ENCODE data around the gene RPN2. TPM values are rescaled to one million over a fixed set of nuclear protein-coding genes. Genes with fewer than 3 reads are reported as not detected.

The RPN2 gene
- total RNA-seq, 4 donors from 2014 or later, result 86.7 to 114 (median 110) TPM

DNA sequence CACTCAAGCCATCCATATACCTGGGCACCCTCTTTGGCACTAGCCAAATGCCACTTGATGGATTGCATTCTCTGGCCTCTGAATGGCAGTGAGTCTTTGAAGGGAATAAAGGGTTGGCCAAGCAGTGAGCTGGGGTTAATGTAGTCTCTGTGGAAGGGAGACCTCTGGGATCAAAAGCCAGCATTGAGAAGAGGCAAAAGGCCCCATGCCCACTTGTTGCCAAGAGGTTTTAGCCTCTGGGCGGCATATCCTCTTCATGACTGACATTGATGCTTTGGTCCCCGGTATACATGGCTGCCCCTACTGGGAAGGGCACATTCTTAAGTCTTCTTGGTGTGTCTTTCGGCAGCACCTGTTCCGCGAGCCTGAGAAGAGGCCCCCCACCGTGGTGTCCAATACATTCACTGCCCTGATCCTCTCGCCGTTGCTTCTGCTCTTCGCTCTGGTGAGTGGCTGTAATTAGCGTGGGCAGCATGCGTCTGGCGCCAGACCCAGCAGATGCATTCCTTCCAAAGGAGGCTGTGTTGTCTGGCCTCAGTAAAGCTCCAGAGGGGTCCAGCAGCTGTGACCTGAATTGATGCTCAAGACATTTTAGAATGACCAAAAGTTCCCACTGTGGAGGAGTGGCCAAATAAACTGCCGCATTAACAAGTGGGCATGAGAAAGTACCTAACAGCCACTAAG, 53.0 kb downstream of the RPN2 start:
- peaks cover 0 to 100% of the 10 kb centered on the region in 2 donors for H3K36me3 ChIP-seq
- H3K4me1 ChIP-seq, result peaks cover 8 to 24% (median 16%) of the 10 kb centered on the region in 3 donors
- H3K27ac ChIP-seq, result no peak overlapping the region
- WGBS, 2 donors (ENCODE audit: low coverage in 1 of 2), result 80 to 94% methylated on average over 2 to 3 of the region's 13 CpGs
- no peaks in the 10 kb centered on the region for H3K9me3 ChIP-seq
- H3K27me3 ChIP-seq, result no peaks in the 10 kb centered on the region
- no peak for ATAC-seq
- no peak for TF ChIP-seq POLR2AphosphoS5 (IDR thresholded peaks at IDR 0.05)
- no peak for TF ChIP-seq EP300 (IDR thresholded peaks at IDR 0.05)
- no peak for TF ChIP-seq CTCF (IDR thresholded peaks at IDR 0.05)
- TF ChIP-seq POLR2A (IDR thresholded peaks at IDR 0.05), result peak in 1 of 2 donors; percentile 10
- no peak overlapping the region for H3K4me3 ChIP-seq

- Histone ChIP-seq H3K9me3 (no peaks in the 10 kb centered on the region), H3K4me1 (peaks cover 0 to 14% (median 2%) of the 10 kb centered on the region in 3 donors), H3K27me3 (no peaks in the 10 kb centered on the region), H3K27ac (no peak overlapping the region), H3K36me3 (peaks cover 0 to 100% of the 10 kb centered on the region in 2 donors), H3K4me3 (no peak overlapping the region)
- ATAC-seq, result no peak
- TF ChIP-seq CTCF (IDR thresholded peaks at IDR 0.05) (no peak), EP300 (IDR thresholded peaks at IDR 0.05) (no peak), POLR2A (IDR thresholded peaks at IDR 0.05) (no peak)
- WGBS, 2 donors (ENCODE audit: low coverage in 1 of 2), result 86 to 88% methylated on average over 10 of the region's 10 CpGs
Measured at GRCh38 chr20:37233548-37234253, 54.6 kb downstream of the RPN2 start.

DNA sequence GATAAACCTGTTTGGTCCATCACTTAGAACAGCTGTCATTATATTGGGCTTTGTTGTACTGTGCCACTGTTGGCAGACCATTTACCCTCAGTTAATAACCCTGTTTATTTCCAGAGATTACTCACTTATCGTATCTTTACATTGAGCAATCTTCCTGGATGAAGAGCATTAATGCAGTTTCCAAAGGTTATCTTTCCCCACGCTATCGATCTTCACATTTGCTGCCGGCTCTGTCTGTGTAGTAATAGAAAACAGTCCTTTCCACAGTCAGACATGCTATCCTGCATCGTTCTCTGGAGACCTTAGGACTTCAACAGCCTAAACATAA, 55.1 kb downstream of the RPN2 start:
- Histone ChIP-seq H3K27ac (no peak overlapping the region), H3K36me3 (peaks cover 0 to 100% of the 10 kb centered on the region in 2 donors), H3K27me3 (no peaks in the 10 kb centered on the region), H3K4me1 (peaks cover 0 to 14% (median 7%) of the 10 kb centered on the region in 3 donors), H3K9me3 (no peaks in the 10 kb centered on the region), H3K4me3 (no peak overlapping the region)
- ATAC-seq, result no peak
- TF ChIP-seq POLR2A (IDR thresholded peaks at IDR 0.05) (no peak), POLR2AphosphoS5 (IDR thresholded peaks at IDR 0.05) (no peak), CTCF (IDR thresholded peaks at IDR 0.05) (no peak), EP300 (IDR thresholded peaks at IDR 0.05) (no peak)
- 86 to 93% methylated on average over 5 of the region's 5 CpGs for WGBS, 2 donors (ENCODE audit: low coverage in 1 of 2)

- no peak overlapping the region for H3K27ac ChIP-seq
- no peak overlapping the region for H3K4me3 ChIP-seq
- no peaks in the 10 kb centered on the region for H3K9me3 ChIP-seq
- H3K27me3 ChIP-seq, result no peaks in the 10 kb centered on the region
- WGBS, 2 donors (ENCODE audit: low coverage in 1 of 2), result 63% methylated on average over 6 of the region's 6 CpGs; no CpG with 5 or more reads in 1 of the 2 donors
- H3K4me1 ChIP-seq, result peaks cover 0 to 16% (median 7%) of the 10 kb centered on the region in 3 donors
- no peak for TF ChIP-seq POLR2A (IDR thresholded peaks at IDR 0.05)
- H3K36me3 ChIP-seq, result peaks cover 0 to 100% of the 10 kb centered on the region in 2 donors
- no peak for ATAC-seq
Measured at GRCh38 chr20:37235065-37235464, 55.9 kb downstream of the RPN2 start.

DNA sequence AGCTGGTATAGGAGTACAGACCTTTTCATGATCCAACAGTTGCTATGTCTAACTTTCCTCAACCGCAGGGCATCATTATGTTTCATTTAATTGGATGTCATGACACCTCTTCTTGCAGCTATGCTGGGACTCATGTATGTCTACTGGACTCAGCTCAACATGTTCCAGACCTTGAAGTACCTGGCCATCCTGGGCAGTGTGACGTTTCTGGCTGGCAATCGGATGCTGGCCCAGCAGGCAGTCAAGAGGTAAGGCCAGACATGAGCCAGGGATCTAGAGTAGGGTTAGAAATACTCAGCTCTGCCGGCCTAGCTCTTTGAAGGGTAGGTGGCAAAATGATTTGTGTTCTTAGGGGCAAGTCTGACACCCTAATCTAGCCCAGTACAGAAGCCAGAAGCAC, 57.3 kb downstream of the RPN2 start:
- H3K27me3 ChIP-seq, result no peaks in the 10 kb centered on the region
- H3K27ac ChIP-seq, result no peak overlapping the region
- 79 to 100% methylated on average over 1 to 4 of the region's 4 CpGs for WGBS, 2 donors (ENCODE audit: low coverage in 1 of 2)
- no peaks in the 10 kb centered on the region for H3K9me3 ChIP-seq
- peaks cover 0 to 100% of the 10 kb centered on the region in 2 donors for H3K36me3 ChIP-seq
- no peak overlapping the region for H3K4me3 ChIP-seq
- H3K4me1 ChIP-seq, result peaks cover 0 to 30% (median 7%) of the 10 kb centered on the region in 3 donors
- TF ChIP-seq CTCF (IDR thresholded peaks at IDR 0.05) (no peak), POLR2AphosphoS5 (IDR thresholded peaks at IDR 0.05) (no peak), EP300 (IDR thresholded peaks at IDR 0.05) (no peak), POLR2A (IDR thresholded peaks at IDR 0.05) (no peak)
- ATAC-seq, result no peak

All from gastroesophageal sphincter (tissue), 4 donors.